HEK293T (cell line): Measurements from ENCODE around the gene FRMPD1.

Experiments used
- ARNT ChIP-seq: fragments of 450-650 bp; IDR thresholded peaks from 2 replicates; pipeline ENCODE4 v1.6.1; 2017; ENCODE audit warnings: mild to moderate bottlenecking
- BHLHE40 ChIP-seq: fragments of 450-650 bp; IDR thresholded peaks from 2 replicates; pipeline ENCODE4 v1.6.1; 2016; ENCODE audit warnings: mild to moderate bottlenecking, moderate library complexity, borderline replicate concordance
- CTBP1 ChIP-seq: fragments of 450-650 bp; IDR thresholded peaks from 2 replicates; pipeline ENCODE4 v1.6.1; 2016; ENCODE audit warnings: borderline replicate concordance
- FOXK2 ChIP-seq: fragments of 450-650 bp; IDR thresholded peaks from 2 replicates; pipeline ENCODE4 v1.6.1; 2016; ENCODE audit warnings: mild to moderate bottlenecking
- FOXM1 ChIP-seq: fragments of 450-650 bp; IDR thresholded peaks from 2 replicates; pipeline ENCODE4 v1.6.1; 2017; ENCODE audit warnings: mild to moderate bottlenecking, borderline replicate concordance
- HDGF ChIP-seq: fragments of 450-650 bp; IDR thresholded peaks from 2 replicates; pipeline ENCODE4 v1.6.1; 2017; ENCODE audit warnings: antibody characterized with exemption, borderline replicate concordance
- L3MBTL2 ChIP-seq: fragments of 450-650 bp; conservative IDR thresholded peaks from 2 replicates; pipeline ENCODE4 v1.6.1; 2016; ENCODE audit warnings: mild to moderate bottlenecking
- LEF1 ChIP-seq: fragments of 450-650 bp; IDR thresholded peaks from 2 replicates; pipeline ENCODE4 v1.6.1; 2017; ENCODE audit warnings: mild to moderate bottlenecking, borderline replicate concordance
- NFRKB ChIP-seq: fragments of 450-650 bp; IDR thresholded peaks from 2 replicates; pipeline ENCODE4 v1.6.1; 2016; ENCODE audit warnings: mild to moderate bottlenecking, moderate library complexity
- PKNOX1 ChIP-seq: fragments of 450-650 bp; IDR thresholded peaks from 2 replicates; pipeline ENCODE4 v1.6.1; 2016
- SP1 ChIP-seq: fragments of 450-650 bp; IDR thresholded peaks from 2 replicates; pipeline ENCODE4 v1.6.1; 2017
- SUZ12 ChIP-seq: fragments of 450-650 bp; IDR thresholded peaks from 2 replicates; pipeline ENCODE4 v1.6.1; 2016; ENCODE audit warnings: mild to moderate bottlenecking
- TARDBP ChIP-seq: fragments of 450-650 bp; IDR thresholded peaks from 2 replicates; pipeline ENCODE4 v1.6.1; 2016
- ZNF384 ChIP-seq: fragments of 450-650 bp; IDR thresholded peaks from 2 replicates; pipeline ENCODE4 v1.6.1; 2016

GRCh38 chr9:37740128-37740527 is 89.4 kb downstream of the FRMPD1 start:
- TF ChIP-seq BHLHE40 (no peak), PKNOX1 (no peak), LEF1 (no peak), ZNF384 (no peak), SP1 (no peak), SUZ12 (no peak), ARNT (no peak), FOXM1 (no peak), NFRKB (no peak), CTBP1 (no peak), HDGF (no peak), TARDBP (no peak), FOXK2 (no peak), L3MBTL2 (no peak)
